MCF 10A (cell line): ENCODE results near the gene C15orf61. TPM values are rescaled to one million over a fixed set of nuclear protein-coding genes. Genes with fewer than 3 reads are reported as not detected.

Experiments used
- BruUV-seq: library from RNA; stranded (reverse); fragments of 400-500 nt; replicated peaks from 2 replicates; lab custom pipeline; 2021; lab: Mats Ljungman, UMichigan
- CTCF ChIA-PET: fragments of 300-600 bp; sonication (Branson Sonifier 250); formaldehyde crosslinking; extraction: SDS; loops from one replicate; lab custom pipeline; 2021; ENCODE audit warnings: antibody characterized with exemption, inconsistent platforms; lab: Yijun Ruan, JAX
- POLR2A ChIA-PET: fragments of 300-600, 350-650 bp; sonication (Branson Sonifier 250); formaldehyde crosslinking; extraction: SDS; loops from one replicate; lab custom pipeline; 2020; ENCODE audit warnings: antibody characterized with exemption, inconsistent platforms; lab: Yijun Ruan, JAX
- DNase-seq: peaks from one replicate; pipeline ENCODE4 v3.0.0-alpha.2; 2018; ENCODE audit not compliant: unreplicated experiment
- H3K27ac Mint-ChIP-seq: one replicate; pipeline ENCODE4 v1.8.0; 2022; ENCODE audit warnings: mild to moderate bottlenecking, low read depth, mixed read lengths; ENCODE audit not compliant: unreplicated experiment
- H3K27me3 Mint-ChIP-seq: one replicate; pipeline ENCODE4 v1.8.0; 2022; ENCODE audit warnings: mixed read lengths; ENCODE audit not compliant: insufficient read depth, unreplicated experiment
- H3K36me3 Mint-ChIP-seq: one replicate; pipeline ENCODE4 v1.8.0; 2022; ENCODE audit warnings: mild to moderate bottlenecking, moderate library complexity, mixed read lengths; ENCODE audit not compliant: insufficient read depth, unreplicated experiment
- H3K4me1 Mint-ChIP-seq: one replicate; pipeline ENCODE4 v1.8.0; 2022; ENCODE audit warnings: mixed read lengths; ENCODE audit not compliant: insufficient read depth, unreplicated experiment
- H3K4me3 Mint-ChIP-seq: one replicate; pipeline ENCODE4 v1.8.0; 2022; ENCODE audit warnings: mild to moderate bottlenecking, moderate library complexity, mixed read lengths; ENCODE audit not compliant: unreplicated experiment
- H3K9me3 Mint-ChIP-seq: one replicate; pipeline ENCODE4 v1.8.0; 2022; ENCODE audit warnings: mixed read lengths; ENCODE audit not compliant: unreplicated experiment
- intact Hi-C: fragments of 100-400 bp; cut with micrococcal nuclease; formaldehyde crosslinking; loops from 2 replicates; pipeline ENCODE4 v1.14.1; 2022
- total RNA-seq: library from RNA; stranded (reverse); gene quantifications from 2 replicates; pipeline ENCODE4 v1.2.3, GENCODE V29; 2022
- TF ChIP-seq, protein P1 (sequence below): fragments of 200-600 bp; IDR thresholded peaks from one replicate; pipeline ENCODE4 v1.8.0; 2022; ENCODE audit warnings: antibody characterized with exemption, mild to moderate bottlenecking; ENCODE audit not compliant: unreplicated experiment

Gene C15orf61
- total RNA-seq, 1 experiment from 2014 or later = 10.5 TPM

DNA sequence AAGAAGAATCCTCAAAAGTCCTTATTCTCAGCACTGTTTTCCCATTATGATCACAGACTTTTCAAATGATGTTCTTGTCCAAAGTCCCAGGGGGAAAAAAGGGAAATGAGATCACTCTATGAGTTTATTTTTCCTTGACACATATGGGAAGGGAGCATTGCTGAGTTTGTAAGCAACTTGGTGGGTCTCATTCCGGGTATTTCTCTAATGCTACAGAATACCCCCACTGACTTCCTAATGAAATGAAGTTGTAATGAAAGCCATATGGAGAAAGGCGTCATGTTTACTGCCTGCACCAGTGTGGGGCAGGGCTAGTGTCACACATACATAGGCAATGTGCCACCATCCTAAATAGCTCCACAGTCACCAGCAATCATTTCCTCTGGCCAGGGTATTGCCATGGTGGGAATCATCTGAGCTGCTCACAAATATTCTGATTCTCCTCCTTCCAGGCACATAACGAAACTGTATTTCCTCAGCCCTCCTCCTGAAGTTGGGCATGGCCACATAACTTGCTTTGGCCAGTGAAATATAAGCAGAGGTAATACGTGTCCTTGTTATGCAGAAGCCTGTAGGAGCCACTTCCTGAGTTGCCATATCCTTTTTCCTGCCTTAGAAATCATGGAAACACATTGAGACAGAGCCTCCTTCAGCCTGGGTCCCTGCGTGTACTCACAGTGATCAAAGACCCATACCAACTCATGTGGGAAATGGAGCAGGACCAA lies 41.0 kb upstream of the C15orf61 start:
- no peaks in the 10 kb centered on the region for H3K4me1 Mint-ChIP-seq
- TF ChIP-seq, protein P1, sequence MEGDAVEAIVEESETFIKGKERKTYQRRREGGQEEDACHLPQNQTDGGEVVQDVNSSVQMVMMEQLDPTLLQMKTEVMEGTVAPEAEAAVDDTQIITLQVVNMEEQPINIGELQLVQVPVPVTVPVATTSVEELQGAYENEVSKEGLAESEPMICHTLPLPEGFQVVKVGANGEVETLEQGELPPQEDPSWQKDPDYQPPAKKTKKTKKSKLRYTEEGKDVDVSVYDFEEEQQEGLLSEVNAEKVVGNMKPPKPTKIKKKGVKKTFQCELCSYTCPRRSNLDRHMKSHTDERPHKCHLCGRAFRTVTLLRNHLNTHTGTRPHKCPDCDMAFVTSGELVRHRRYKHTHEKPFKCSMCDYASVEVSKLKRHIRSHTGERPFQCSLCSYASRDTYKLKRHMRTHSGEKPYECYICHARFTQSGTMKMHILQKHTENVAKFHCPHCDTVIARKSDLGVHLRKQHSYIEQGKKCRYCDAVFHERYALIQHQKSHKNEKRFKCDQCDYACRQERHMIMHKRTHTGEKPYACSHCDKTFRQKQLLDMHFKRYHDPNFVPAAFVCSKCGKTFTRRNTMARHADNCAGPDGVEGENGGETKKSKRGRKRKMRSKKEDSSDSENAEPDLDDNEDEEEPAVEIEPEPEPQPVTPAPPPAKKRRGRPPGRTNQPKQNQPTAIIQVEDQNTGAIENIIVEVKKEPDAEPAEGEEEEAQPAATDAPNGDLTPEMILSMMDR = no peak
- no peaks in the 10 kb centered on the region for H3K9me3 Mint-ChIP-seq
- H3K4me3 Mint-ChIP-seq = no peak overlapping the region
- H3K36me3 Mint-ChIP-seq = no peaks in the 10 kb centered on the region
- BruUV-seq = no TSS peak
- ChIA-PET CTCF (interaction anchor here (2.5 kb wide), 1 partner anchor 23 kb away, joined by 7 read pairs; no protein-coding TSS in a partner anchor), POLR2A (no interaction called here)
- H3K27me3 Mint-ChIP-seq = no peaks in the 10 kb centered on the region
- H3K27ac Mint-ChIP-seq = no peak overlapping the region
- no peak for DNase-seq
- intact Hi-C loops = no loop called here

DNA sequence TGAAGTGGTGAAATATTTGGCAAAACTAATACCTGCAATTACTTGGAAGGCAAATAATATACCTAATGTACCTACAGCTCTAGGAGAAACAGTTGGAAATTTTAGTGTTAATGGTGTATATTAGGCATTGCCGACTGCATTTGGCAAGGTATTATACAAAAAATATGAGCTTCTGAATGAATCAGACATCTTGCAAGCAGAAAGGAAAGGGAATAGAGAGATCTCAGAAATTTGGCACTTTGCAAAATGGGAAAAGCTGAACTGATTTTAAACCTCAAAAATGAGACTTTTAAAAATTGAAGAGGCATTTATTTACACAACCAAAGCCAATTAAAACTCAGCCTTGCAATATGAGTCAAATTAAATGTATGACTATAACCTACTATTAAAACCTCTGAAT lies 40.2 kb upstream of the C15orf61 start:
- ChIA-PET POLR2A (no interaction called here), CTCF (interaction anchor here (2.5 kb wide), 1 partner anchor 24 kb away, joined by 7 read pairs; no protein-coding TSS in a partner anchor)
- no TSS peak for BruUV-seq
- H3K27me3 Mint-ChIP-seq = no peaks in the 10 kb centered on the region
- intact Hi-C loops = no loop called here
- TF ChIP-seq, protein P1 = no peak
- H3K9me3 Mint-ChIP-seq = no peaks in the 10 kb centered on the region
- H3K36me3 Mint-ChIP-seq = no peaks in the 10 kb centered on the region
- H3K27ac Mint-ChIP-seq = no peak overlapping the region
- H3K4me1 Mint-ChIP-seq = no peaks in the 10 kb centered on the region
- no peak for DNase-seq
- no peak overlapping the region for H3K4me3 Mint-ChIP-seq

DNA sequence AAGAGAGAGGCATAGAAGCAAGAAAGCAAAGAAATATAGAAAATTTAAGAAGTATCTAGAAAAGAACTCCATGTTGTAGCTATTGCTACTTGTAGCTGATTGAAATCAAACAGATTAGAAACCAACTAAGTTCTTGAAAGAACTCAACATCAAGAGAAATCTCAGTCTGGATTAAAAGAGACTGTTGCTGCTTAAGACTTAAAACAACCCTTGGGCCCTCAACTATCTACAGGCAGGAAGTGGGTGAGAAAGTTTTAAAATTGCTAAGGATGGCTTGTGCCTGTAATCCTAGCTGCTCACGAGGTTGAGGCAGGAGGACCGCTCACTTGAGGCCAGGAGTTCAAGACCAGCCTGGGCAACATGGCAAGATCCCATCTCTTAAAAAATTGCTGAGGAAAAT lies 39.3 kb upstream of the C15orf61 start:
- Mint-ChIP-seq H3K4me3 (no peak overlapping the region), H3K4me1 (no peaks in the 10 kb centered on the region), H3K27ac (no peak overlapping the region), H3K9me3 (no peaks in the 10 kb centered on the region), H3K36me3 (no peaks in the 10 kb centered on the region), H3K27me3 (no peaks in the 10 kb centered on the region)
- TF ChIP-seq, protein P1 = no peak
- DNase-seq = no peak
- intact Hi-C loops = no loop called here
- ChIA-PET POLR2A (no interaction called here), CTCF (interaction anchor here (2.5 kb wide), 1 partner anchor 25 kb away, joined by 7 read pairs; no protein-coding TSS in a partner anchor)
- no TSS peak for BruUV-seq

DNA sequence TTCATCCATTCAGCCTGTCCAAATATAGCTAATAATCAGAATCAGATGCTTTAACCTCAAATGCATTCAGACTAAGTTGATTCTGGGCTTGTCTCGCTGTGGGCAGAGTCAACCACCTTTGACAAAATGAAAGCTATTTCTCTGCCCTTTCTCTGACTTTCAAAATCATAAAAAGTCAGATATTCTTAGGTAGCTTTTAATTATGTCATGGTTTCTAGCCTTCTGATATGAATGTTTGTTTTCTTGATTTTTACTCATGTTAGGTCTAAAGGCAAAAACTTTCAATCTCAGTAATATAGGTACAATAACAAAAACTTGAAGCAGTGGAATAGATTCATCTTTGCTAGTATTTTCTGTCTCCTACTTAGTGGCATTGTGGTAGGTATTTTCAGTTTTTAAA lies 25.3 kb upstream of the C15orf61 start:
- intact Hi-C loops = no loop called here
- Mint-ChIP-seq H3K4me3 (no peak overlapping the region), H3K27me3 (no peaks in the 10 kb centered on the region), H3K9me3 (no peaks in the 10 kb centered on the region), H3K4me1 (no peaks in the 10 kb centered on the region), H3K36me3 (no peaks in the 10 kb centered on the region), H3K27ac (no peak overlapping the region)
- ChIA-PET POLR2A (interaction anchor here (0.9 to 1.5 kb wide), 3 partner anchors 13 to 26 kb away, joined by 3 to 9 read pairs (median 5); partner anchors contain the start of gene C15orf61), CTCF (interaction anchor here (0.6 to 1.4 kb wide), 2 partner anchors 35 to 341 kb away, joined by 3 read pairs; no protein-coding TSS in a partner anchor)
- TF ChIP-seq, protein P1 = no peak
- BruUV-seq = no TSS peak
- DNase-seq = no peak
